HUES6 (cell line): ENCODE results near the gene MRTFB.

Experiments
- H3K27ac ChIP-seq: 2 replicates; pipeline ENCODE4 v1.7.0; 2013; ENCODE audit warnings: low read depth, mild to moderate bottlenecking, low read length, inconsistent platforms
- H3K27me3 ChIP-seq: 2 replicates; pipeline ENCODE4 v1.6.1; 2013; ENCODE audit warnings: low read length; ENCODE audit not compliant: control insufficient read depth, insufficient read depth
- H3K36me3 ChIP-seq: 2 replicates; pipeline ENCODE4 v1.6.1; 2013; ENCODE audit warnings: low read length; ENCODE audit not compliant: control insufficient read depth, insufficient read depth
- H3K4me1 ChIP-seq: 2 replicates; pipeline ENCODE4 v1.6.1; 2013; ENCODE audit warnings: low read length; ENCODE audit not compliant: control insufficient read depth, insufficient read depth
- H3K4me3 ChIP-seq: 2 replicates; pipeline ENCODE4 v1.5.1; 2013; ENCODE audit warnings: low read depth, low read length
- H3K9ac ChIP-seq: one replicate; pipeline ENCODE4 v1.6.1; 2013; ENCODE audit warnings: mild to moderate bottlenecking, low read length
- H3K9me3 ChIP-seq: 2 replicates; pipeline ENCODE4 v1.6.1; 2013; ENCODE audit warnings: low read depth, low read length; ENCODE audit not compliant: control insufficient read depth, insufficient read depth

MRTFB gene

GRCh38 chr16:14240219-14240843 lies 169.2 kb downstream of the MRTFB start:
- H3K27ac ChIP-seq = no peak overlapping the region
- H3K9me3 ChIP-seq = no peaks in the 10 kb centered on the region
- H3K9ac ChIP-seq = no peak overlapping the region

GRCh38 chr16:14240964-14241363 lies 169.8 kb downstream of the MRTFB start:
- H3K9me3 ChIP-seq = no peaks in the 10 kb centered on the region
- H3K36me3 ChIP-seq = peaks cover 54% of the 10 kb centered on the region
- H3K9ac ChIP-seq = no peak overlapping the region
- H3K4me1 ChIP-seq = no peaks in the 10 kb centered on the region
- no peaks in the 10 kb centered on the region for H3K27me3 ChIP-seq
- no peak overlapping the region for H3K4me3 ChIP-seq
- H3K27ac ChIP-seq = no peak overlapping the region

More at GRCh38 chr16:14240219-14240843, 169.2 kb downstream of the MRTFB start:
- no peaks in the 10 kb centered on the region for H3K27me3 ChIP-seq
- no peaks in the 10 kb centered on the region for H3K4me1 ChIP-seq
- H3K4me3 ChIP-seq = no peak overlapping the region
- peaks cover 50% of the 10 kb centered on the region for H3K36me3 ChIP-seq

- H3K4me1 ChIP-seq = no peaks in the 10 kb centered on the region
- H3K27me3 ChIP-seq = no peaks in the 10 kb centered on the region
- H3K36me3 ChIP-seq = peaks cover 60% of the 10 kb centered on the region
- H3K9ac ChIP-seq = no peak overlapping the region
- no peak overlapping the region for H3K27ac ChIP-seq
- no peaks in the 10 kb centered on the region for H3K9me3 ChIP-seq
- H3K4me3 ChIP-seq = no peak overlapping the region
These were observed 170.5 kb downstream of the MRTFB start for GRCh38 chr16:14241631-14242030.

GRCh38 chr16:14242769-14243168 lies 171.7 kb downstream of the MRTFB start:
- no peak overlapping the region for H3K4me3 ChIP-seq
- H3K27me3 ChIP-seq = no peaks in the 10 kb centered on the region
- H3K4me1 ChIP-seq = no peaks in the 10 kb centered on the region
- H3K36me3 ChIP-seq = peaks cover 68% of the 10 kb centered on the region
- no peak overlapping the region for H3K27ac ChIP-seq
- H3K9ac ChIP-seq = no peak overlapping the region
- H3K9me3 ChIP-seq = no peaks in the 10 kb centered on the region

GRCh38 chr16:14244196-14245010 lies 173.3 kb downstream of the MRTFB start:
- no peak overlapping the region for H3K27ac ChIP-seq
- peaks cover 72% of the 10 kb centered on the region for H3K36me3 ChIP-seq
- no peak overlapping the region for H3K9ac ChIP-seq
- H3K4me3 ChIP-seq = no peak overlapping the region
- no peaks in the 10 kb centered on the region for H3K4me1 ChIP-seq
- no peaks in the 10 kb centered on the region for H3K27me3 ChIP-seq
- H3K9me3 ChIP-seq = no peaks in the 10 kb centered on the region

GRCh38 chr16:14248791-14249190 lies 177.7 kb downstream of the MRTFB start:
- peaks cover 77% of the 10 kb centered on the region for H3K36me3 ChIP-seq
- no peaks in the 10 kb centered on the region; the same call in 1 of the 2 replicates for H3K4me1 ChIP-seq
- no peak overlapping the region for H3K4me3 ChIP-seq
- no peak overlapping the region for H3K27ac ChIP-seq
- no peak overlapping the region for H3K9ac ChIP-seq
- no peaks in the 10 kb centered on the region for H3K9me3 ChIP-seq
- H3K27me3 ChIP-seq = no peaks in the 10 kb centered on the region

- H3K36me3 ChIP-seq = peaks cover 79% of the 10 kb centered on the region
- H3K9me3 ChIP-seq = no peaks in the 10 kb centered on the region
- H3K4me3 ChIP-seq = no peak overlapping the region
- H3K4me1 ChIP-seq = no peaks in the 10 kb centered on the region; the same call in 1 of the 2 replicates
- H3K9ac ChIP-seq = no peak overlapping the region
- H3K27me3 ChIP-seq = no peaks in the 10 kb centered on the region
- H3K27ac ChIP-seq = no peak overlapping the region
These were observed 178.3 kb downstream of the MRTFB start for GRCh38 chr16:14249291-14250032.

- H3K36me3 ChIP-seq = peaks cover 80% of the 10 kb centered on the region
These were observed 180.3 kb downstream of the MRTFB start for GRCh38 chr16:14251419-14251818.

GRCh38 chr16:14252860-14253259 lies 181.7 kb downstream of the MRTFB start:
- H3K4me1 ChIP-seq = no peaks in the 10 kb centered on the region; the same call in 1 of the 2 replicates
- no peak overlapping the region for H3K4me3 ChIP-seq
- no peak overlapping the region for H3K9ac ChIP-seq
- no peak overlapping the region for H3K27ac ChIP-seq
- H3K27me3 ChIP-seq = no peaks in the 10 kb centered on the region
- peaks cover 74% of the 10 kb centered on the region for H3K36me3 ChIP-seq
- no peaks in the 10 kb centered on the region for H3K9me3 ChIP-seq

More at GRCh38 chr16:14251419-14251818, 180.3 kb downstream of the MRTFB start:
- H3K27me3 ChIP-seq = no peaks in the 10 kb centered on the region
- H3K27ac ChIP-seq = no peak overlapping the region
- H3K4me1 ChIP-seq = no peaks in the 10 kb centered on the region; the same call in 1 of the 2 replicates
- H3K4me3 ChIP-seq = no peak overlapping the region
- H3K9me3 ChIP-seq = no peaks in the 10 kb centered on the region
- H3K9ac ChIP-seq = no peak overlapping the region

- no peaks in the 10 kb centered on the region for H3K27me3 ChIP-seq
- H3K36me3 ChIP-seq = peaks cover 85% of the 10 kb centered on the region
These were observed 191.9 kb downstream of the MRTFB start for GRCh38 chr16:14263011-14263410.

GRCh38 chr16:14263769-14264168 lies 192.7 kb downstream of the MRTFB start:
- Histone ChIP-seq H3K27me3 (no peaks in the 10 kb centered on the region), H3K9me3 (no peaks in the 10 kb centered on the region), H3K4me3 (no peak overlapping the region), H3K36me3 (peaks cover 78% of the 10 kb centered on the region), H3K27ac (no peak overlapping the region), H3K4me1 (no peaks in the 10 kb centered on the region), H3K9ac (no peak overlapping the region)

More at GRCh38 chr16:14263011-14263410, 191.9 kb downstream of the MRTFB start:
- Histone ChIP-seq H3K4me1 (no peaks in the 10 kb centered on the region), H3K9ac (no peak overlapping the region), H3K4me3 (no peak overlapping the region), H3K27ac (no peak overlapping the region), H3K9me3 (no peaks in the 10 kb centered on the region)
